ENCODE results near the gene WDR74. TPM values are rescaled to one million over a fixed set of nuclear protein-coding genes. Genes with fewer than 3 reads are reported as not detected.
"Not testable (repeated sequence)": the region's sequence is repeated elsewhere in the genome, so short reads cannot be mapped to it uniquely, and the experiment has no call there.

Gene WDR74
- polyA plus RNA-seq, 2 of the 4 experiments (the other 2 are of a cell fraction) = 52.9 to 90.6 TPM

- peaks cover 17% of the 10 kb centered on the region for H3K4me1 ChIP-seq
- POLR2A ChIA-PET = interaction anchor here (1.1 kb wide), 1 partner anchor 17 kb away, joined by 3 read pairs; the partner anchor contains the start of gene SLC3A2
- FAIRE-seq = no peak
Measured at GRCh38 chr11:62863687-62864335, 24.4 kb upstream of the WDR74 start.

GRCh38 chr11:62861564-62862192, 22.3 kb upstream of the WDR74 start:
- not testable (repeated sequence) for DNase-seq (ENCODE audit: low read depth in 1 of 2, low spot score in 1 of 2); ATAC-seq; H3K4me3 ChIP-seq; FAIRE-seq; H3K9me3 ChIP-seq; H3K4me2 ChIP-seq
- POLR2A ChIA-PET = interaction anchor here (0.7 to 2.0 kb wide), 2 partner anchors 20 to 132 kb away, joined by 8 to 13 read pairs; no protein-coding TSS in a partner anchor
- H3K4me1 ChIP-seq = peaks cover 33% of the 10 kb centered on the region
- CTCF ChIA-PET = interaction anchor here (0.6 to 7.9 kb wide), 15 partner anchors 11 to 269 kb away, joined by 3 to 49 read pairs (median 4); partner anchors contain the start of genes SLC3A2 and TMEM179B
- WGBS (ENCODE audit: missing lambda C conversion rate) = 90% methylated on average over 16 of the region's 16 CpGs
- H3K27ac ChIP-seq = 0 out of 6 replicates have a peak overlapping the region, but pooled peaks of 1 of the 2 experiments have one; percentile 23

More at GRCh38 chr11:62863687-62864335, 24.4 kb upstream of the WDR74 start:
- DNase-seq (ENCODE audit: low read depth in 1 of 2, low spot score in 1 of 2) (no peak), ATAC-seq (peak in 1 of 2 experiments; percentile 22; a peak in 1 of 6 replicates)
- CTCF ChIA-PET = interaction anchor here (0.7 to 7.9 kb wide), 15 partner anchors 8 to 1341 kb away, joined by 3 to 49 read pairs (median 5); partner anchors contain the start of genes SLC3A2 and TMEM179B
- Histone ChIP-seq H3K27ac (no peak overlapping the region), H3K9me3 (no peaks in the 10 kb centered on the region), H3K4me3 (no peak overlapping the region), H3K4me2 (no peak overlapping the region)
- TF ChIP-seq CBX8 (IDR thresholded peaks at IDR 0.05) = no peak
- no peak for TF ChIP-seq HEYL (CRISPR knock-in tag; IDR thresholded peaks at IDR 0.05)
- TF ChIP-seq BHLHE40 (IDR thresholded peaks at IDR 0.05; ENCODE audit: low read depth, low read length) = no peak
- TF ChIP-seq POLR2AphosphoS2 (conservative IDR thresholded peaks at IDR 0.05; ENCODE audit: low read length) = no peak
- no peak for TF ChIP-seq FOSB (CRISPR knock-in tag; IDR thresholded peaks at IDR 0.05)
- no peak for TF ChIP-seq RARB (CRISPR knock-in tag; IDR thresholded peaks at IDR 0.05)
- TF ChIP-seq ZNF302 (CRISPR knock-in tag; IDR thresholded peaks at IDR 0.05) = no peak
- TF ChIP-seq, protein P1, sequence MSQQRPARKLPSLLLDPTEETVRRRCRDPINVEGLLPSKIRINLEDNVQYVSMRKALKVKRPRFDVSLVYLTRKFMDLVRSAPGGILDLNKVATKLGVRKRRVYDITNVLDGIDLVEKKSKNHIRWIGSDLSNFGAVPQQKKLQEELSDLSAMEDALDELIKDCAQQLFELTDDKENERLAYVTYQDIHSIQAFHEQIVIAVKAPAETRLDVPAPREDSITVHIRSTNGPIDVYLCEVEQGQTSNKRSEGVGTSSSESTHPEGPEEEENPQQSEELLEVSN (IDR thresholded peaks at IDR 0.05; ENCODE audit: borderline replicate concordance, low read depth) = no peak
- TF ChIP-seq SMC3 (IDR thresholded peaks at IDR 0.05) = no peak
- no peak for TF ChIP-seq HOXA7 (CRISPR knock-in tag; IDR thresholded peaks at IDR 0.05)
- WGBS (ENCODE audit: missing lambda C conversion rate) = 95% methylated on average over 4 of the region's 4 CpGs

GRCh38 chr11:62860835-62861563, 21.6 kb upstream of the WDR74 start:
- H3K27ac ChIP-seq = peak overlapping the region in 1 of 2 experiments; percentile 23; a peak in 3 of 6 replicates
- DNase-seq (ENCODE audit: low read depth in 1 of 2, low spot score in 1 of 2) (no peak), FAIRE-seq (no peak), ATAC-seq (no peak)
- TF ChIP-seq HOXA7 (CRISPR knock-in tag; IDR thresholded peaks at IDR 0.05) (no peak), CEBPB (IDR thresholded peaks at IDR 0.05) (0 out of 4 replicates have a peak, but pooled peaks of 1 of the 2 experiments have one; percentile 8)
- H3K4me2 ChIP-seq = no peak overlapping the region
- no peak overlapping the region for H3K4me3 ChIP-seq
- peaks cover 33% of the 10 kb centered on the region for H3K4me1 ChIP-seq
- H3K9me3 ChIP-seq = no peaks in the 10 kb centered on the region
- ChIA-PET POLR2A (interaction anchor here (0.6 to 2.0 kb wide), 2 partner anchors 20 to 94 kb away, joined by 4 to 13 read pairs; no protein-coding TSS in a partner anchor), CTCF (interaction anchor here (0.9 to 7.9 kb wide), 8 partner anchors 12 to 100 kb away, joined by 3 to 49 read pairs (median 4); partner anchors contain the start of gene TMEM179B)
- 67% methylated on average over 5 of the region's 5 CpGs for WGBS (ENCODE audit: missing lambda C conversion rate)

DNA sequence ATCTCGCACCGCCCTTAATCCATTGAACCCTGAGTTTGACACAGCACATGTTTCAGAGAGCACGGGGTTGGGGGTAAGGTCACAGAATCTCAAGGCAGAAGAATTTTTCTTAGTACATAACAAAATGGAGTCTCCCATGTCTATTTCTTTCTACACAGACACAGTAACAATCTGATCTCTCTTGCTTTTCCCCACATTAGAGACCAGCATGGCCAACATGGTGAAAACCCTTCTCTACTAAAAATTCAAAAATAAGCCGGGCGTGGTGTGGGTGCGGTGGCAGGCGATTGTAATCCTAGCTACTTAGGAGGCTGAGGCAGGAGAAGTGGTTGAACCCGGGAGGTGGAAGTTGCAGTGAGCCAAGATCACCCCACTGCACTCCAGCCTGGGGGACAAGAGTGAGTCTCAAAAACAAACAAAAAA, 19.9 kb upstream of the WDR74 start:
- DNase-seq (ENCODE audit: low read depth in 1 of 2, low spot score in 1 of 2); POLR2A ChIA-PET; FAIRE-seq; H3K4me2 ChIP-seq; ATAC-seq; CTCF ChIA-PET; H3K27ac ChIP-seq; H3K9me3 ChIP-seq; H3K4me3 ChIP-seq: not testable (repeated sequence)
- 87% methylated on average over 8 of the region's 8 CpGs for WGBS (ENCODE audit: missing lambda C conversion rate)
- peaks cover 33% of the 10 kb centered on the region for H3K4me1 ChIP-seq
